CD4-positive, alpha-beta T cell (primary cell): ENCODE measurements around the gene ALKBH3. TPM values are rescaled to one million over a fixed set of nuclear protein-coding genes. Genes with fewer than 3 reads are reported as not detected.

Source experiments
- ATAC-seq: fragments of 200-7000 bp; cut with Tn5 transposase; one replicate; pipeline ENCODE4 v1.10.0; 2022; ENCODE audit warnings: mild to moderate bottlenecking; ENCODE audit not compliant: poor library complexity
- CTCF ChIA-PET: fragments of 350-600 bp; sonication (Branson Sonifier 250); formaldehyde crosslinking; loops from one replicate; lab custom pipeline; 2021; ENCODE audit warnings: antibody characterized with exemption, inconsistent platforms; lab: Charles Lee
- POLR2A ChIA-PET: fragments of 350-600 bp; sonication (Branson Sonifier 250); formaldehyde crosslinking; loops from one replicate; lab custom pipeline; 2021; ENCODE audit warnings: antibody characterized with exemption, inconsistent platforms; lab: Charles Lee
- DNase-seq, 14 experiments: peaks; one replicate each; pipeline ENCODE4 v3.0.0-alpha.2; 2013 to 2020; ENCODE audit warnings: mixed read lengths in 2 of 14
- H3K27ac ChIP-seq, 2 donors: one replicate each; pipeline versions ENCODE4 v1.5.1 to v1.7.0; 2013; ENCODE audit warnings: low read length in 2 of 2, low read depth in 1 of 2, mild to moderate bottlenecking in 1 of 2
- H3K27me3 ChIP-seq, 2 experiments: 1 replicate in 1 of 2; 2 replicates in 1 of 2; pipeline versions ENCODE4 v1.6.1 to v1.7.0; 2013; ENCODE audit warnings: low read length in 2 of 2, control low read depth in 1 of 2, mild to moderate bottlenecking in 1 of 2, moderate library complexity in 1 of 2; ENCODE audit not compliant: insufficient read depth in 2 of 2, control insufficient read depth in 1 of 2
- H3K36me3 ChIP-seq: one replicate; pipeline ENCODE4 v1.6.1; 2013; ENCODE audit warnings: low read length, control low read depth; ENCODE audit not compliant: insufficient read depth
- H3K4me1 ChIP-seq: one replicate; pipeline ENCODE4 v1.6.1; 2013; ENCODE audit warnings: low read length, control low read depth; ENCODE audit not compliant: insufficient read depth
- H3K4me3 ChIP-seq: one replicate; pipeline ENCODE4 v1.5.1; 2013; ENCODE audit warnings: mild to moderate bottlenecking, low read length, moderate library complexity
- H3K9me3 ChIP-seq, 2 experiments: 1 replicate in 1 of 2; 2 replicates in 1 of 2; pipeline versions ENCODE4 v1.6.1 to v1.7.0; 2013; ENCODE audit warnings: low read length in 2 of 2, mild to moderate bottlenecking in 2 of 2, control low read depth in 1 of 2, moderate library complexity in 1 of 2; ENCODE audit not compliant: control insufficient read depth in 1 of 2, insufficient read depth in 1 of 2
- H3K27ac Mint-ChIP-seq: one replicate; pipeline ENCODE4 v1.8.0; 2020; ENCODE audit warnings: mixed read lengths
- H3K27me3 Mint-ChIP-seq: one replicate; pipeline ENCODE4 v1.8.0; 2021; ENCODE audit warnings: mixed read lengths
- H3K36me3 Mint-ChIP-seq: one replicate; pipeline ENCODE4 v1.8.0; 2021; ENCODE audit warnings: low read depth, mixed read lengths
- H3K4me1 Mint-ChIP-seq: one replicate; pipeline ENCODE4 v1.8.0; 2021; ENCODE audit warnings: low read depth, mixed read lengths
- H3K4me3 Mint-ChIP-seq: one replicate; pipeline ENCODE4 v1.8.0; 2020; ENCODE audit warnings: mild to moderate bottlenecking, mixed read lengths
- H3K9me3 Mint-ChIP-seq: one replicate; pipeline ENCODE4 v1.8.0; 2020; ENCODE audit warnings: mixed read lengths
- CTCF ChIP-seq: fragments of 200-600 bp; IDR thresholded peaks from one replicate; pipeline ENCODE4 v1.8.0; 2022; ENCODE audit warnings: antibody characterized with exemption, mild to moderate bottlenecking
- intact Hi-C, 2 experiments: fragments of 100-400 bp; cut with DNase I in 1 of 2; cut with micrococcal nuclease in 1 of 2; formaldehyde crosslinking; loops; one replicate each; pipeline versions ENCODE4 v1.15.1 to v1.9.0; 2023 to 2025; cut with DNase I, micrococcal nuclease
- total RNA-seq, 174 experiments: library from RNA in 2 of 174; stranded (reverse) in 2 of 174; gene quantifications; one replicate each; pipeline ENCODE4 v1.2.3 and lab custom pipeline; 2021 to 2026

The ALKBH3 gene
- total RNA-seq, 2 experiments from 2014 or later: 16.7 to 17.2 TPM

GRCh38 chr11:43837879-43838278 is 42.8 kb upstream of the ALKBH3 start:
- Histone ChIP-seq H3K27ac (no peak overlapping the region), H3K4me3 (no peak overlapping the region), H3K4me1 (no peaks in the 10 kb centered on the region), H3K9me3 (no peaks in the 10 kb centered on the region), H3K36me3 (peaks cover 3% of the 10 kb centered on the region), H3K27me3 (no peaks in the 10 kb centered on the region)
- intact Hi-C loops: no loop called here
- ChIA-PET CTCF (no interaction called here), POLR2A (no interaction called here)
- H3K27me3 Mint-ChIP-seq: no peaks in the 10 kb centered on the region
- H3K9me3 Mint-ChIP-seq: no peaks in the 10 kb centered on the region
- H3K36me3 Mint-ChIP-seq: peaks cover 67% of the 10 kb centered on the region
- no peak for TF ChIP-seq CTCF
- DNase-seq (no peak), ATAC-seq (no peak)
- no peak overlapping the region for H3K27ac Mint-ChIP-seq
- no peak overlapping the region for H3K4me3 Mint-ChIP-seq
- no peaks in the 10 kb centered on the region for H3K4me1 Mint-ChIP-seq

DNA sequence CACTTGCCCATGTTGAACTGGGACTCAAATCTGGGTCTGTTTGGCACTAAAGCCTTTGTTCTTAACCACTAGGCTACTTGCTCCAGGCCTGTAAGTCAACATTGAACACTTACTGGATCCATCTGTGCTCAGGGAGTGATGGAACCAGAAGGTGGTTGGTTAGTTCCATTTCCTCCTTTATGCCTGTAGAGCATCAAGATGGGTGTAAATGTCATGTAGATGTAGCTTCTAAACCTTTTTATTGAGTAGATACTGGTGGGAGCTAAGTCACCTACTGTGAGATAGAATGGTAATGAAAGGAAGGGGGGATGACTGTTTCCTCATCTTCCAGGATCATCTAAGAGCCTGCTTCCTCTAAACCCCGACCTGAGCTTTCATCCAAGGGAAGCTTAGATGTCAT is 38.6 kb upstream of the ALKBH3 start:
- no peak overlapping the region for H3K4me3 ChIP-seq
- intact Hi-C loops: no loop called here
- Mint-ChIP-seq H3K36me3 (peaks cover 56% of the 10 kb centered on the region), H3K4me3 (no peak overlapping the region), H3K9me3 (no peaks in the 10 kb centered on the region), H3K27ac (no peak overlapping the region), H3K27me3 (no peaks in the 10 kb centered on the region), H3K4me1 (no peaks in the 10 kb centered on the region)
- DNase-seq (no peak), ATAC-seq (no peak)
- no peak for TF ChIP-seq CTCF
- no peaks in the 10 kb centered on the region for H3K9me3 ChIP-seq
- CTCF ChIA-PET: no interaction called here
- no peaks in the 10 kb centered on the region for H3K4me1 ChIP-seq
- H3K27ac ChIP-seq: no peak overlapping the region
- POLR2A ChIA-PET: no interaction called here
- peaks cover 3% of the 10 kb centered on the region for H3K36me3 ChIP-seq
- H3K27me3 ChIP-seq: no peaks in the 10 kb centered on the region

DNA sequence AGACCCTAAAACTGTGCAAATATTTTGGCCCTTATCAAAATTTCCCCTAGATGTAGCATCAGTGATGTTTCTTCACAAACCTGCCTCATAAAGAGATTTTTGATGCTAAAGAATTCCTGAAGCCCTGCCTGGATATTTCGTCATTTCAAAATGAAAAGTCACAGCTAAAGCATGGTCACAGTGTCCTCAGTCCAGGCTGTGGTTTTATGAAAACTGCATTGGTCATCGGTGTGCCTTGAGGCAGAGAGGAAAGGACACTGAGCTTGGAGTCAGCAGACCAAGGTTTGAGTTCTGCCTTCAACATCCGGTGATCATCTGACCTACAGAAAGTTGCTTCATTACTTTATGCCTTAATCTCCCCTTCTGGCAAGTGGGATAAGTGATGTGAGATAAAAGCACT is 34.8 kb upstream of the ALKBH3 start:
- Mint-ChIP-seq H3K36me3 (peaks cover 20% of the 10 kb centered on the region), H3K27me3 (no peaks in the 10 kb centered on the region), H3K9me3 (no peaks in the 10 kb centered on the region), H3K27ac (no peak overlapping the region), H3K4me1 (no peaks in the 10 kb centered on the region), H3K4me3 (no peak overlapping the region)
- TF ChIP-seq CTCF: no peak
- no peak overlapping the region for H3K4me3 ChIP-seq
- ATAC-seq (no peak), DNase-seq (no peak)
- H3K27me3 ChIP-seq: no peaks in the 10 kb centered on the region
- no peaks in the 10 kb centered on the region for H3K4me1 ChIP-seq
- CTCF ChIA-PET: no interaction called here
- no peaks in the 10 kb centered on the region for H3K9me3 ChIP-seq
- POLR2A ChIA-PET: no interaction called here
- intact Hi-C loops: no loop called here
- peaks cover 3% of the 10 kb centered on the region for H3K36me3 ChIP-seq
- H3K27ac ChIP-seq: no peak overlapping the region
